ENCODE data around the gene PRR36.
"Not testable (repeated sequence)": the region's sequence is repeated elsewhere in the genome, so short reads cannot be mapped to it uniquely, and the experiment has no call there.

Gene PRR36

DNA sequence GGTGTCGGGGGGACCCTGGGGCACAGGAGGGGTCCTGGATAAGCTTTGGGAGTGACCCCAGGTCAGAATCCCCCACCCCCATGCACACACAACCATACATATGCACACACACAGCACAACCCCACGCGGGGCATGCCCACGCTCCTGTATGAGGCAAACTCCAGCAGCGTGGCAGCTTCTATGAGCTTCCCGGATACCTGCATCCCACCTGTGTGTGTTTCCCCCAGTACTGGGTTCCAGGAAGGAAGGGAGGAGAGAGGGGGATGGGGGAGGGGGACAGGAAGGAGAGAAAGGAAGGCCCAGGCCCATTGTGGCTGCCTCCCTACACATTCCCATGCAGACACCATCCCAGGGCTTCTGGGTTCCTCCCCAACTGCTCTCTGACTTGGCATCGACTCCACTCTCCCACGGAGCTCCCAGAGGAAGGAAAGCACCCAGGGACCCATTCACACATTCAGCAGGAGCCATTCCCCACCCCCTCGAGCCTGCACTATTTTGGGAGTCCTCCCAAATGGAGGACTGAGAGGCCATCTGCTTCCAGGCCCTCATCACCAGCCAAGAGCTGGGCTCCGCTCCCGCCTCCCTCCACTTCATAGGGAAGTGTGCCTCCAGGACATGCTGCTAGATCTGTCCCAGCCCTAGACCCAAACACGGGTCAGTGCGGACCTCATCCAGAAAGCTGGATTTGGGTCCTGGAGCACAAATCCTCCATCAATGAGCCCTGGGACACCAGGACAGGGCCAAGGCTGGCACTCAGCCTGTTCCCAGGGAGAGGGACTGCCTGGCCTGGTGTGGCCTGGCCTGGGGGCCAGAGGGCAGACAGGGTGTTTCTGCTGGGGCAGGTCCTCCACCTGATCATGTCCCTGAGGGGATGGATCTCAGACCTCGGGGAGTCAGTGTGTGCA lies 13.2 kb downstream of the PRR36 start:
- peaks cover 0 to 51% (median 12%) of the 10 kb centered on the region in 3 experiments for H3K27me3 ChIP-seq (ENCODE audit: control insufficient read depth in 3 of 3, insufficient read depth in 3 of 3, low read depth in 1 of 3, low read length in 3 of 3)
- H3K23ac ChIP-seq (ENCODE audit: low read depth, low read length, poor library complexity) = peak overlapping the region; percentile 55

DNA sequence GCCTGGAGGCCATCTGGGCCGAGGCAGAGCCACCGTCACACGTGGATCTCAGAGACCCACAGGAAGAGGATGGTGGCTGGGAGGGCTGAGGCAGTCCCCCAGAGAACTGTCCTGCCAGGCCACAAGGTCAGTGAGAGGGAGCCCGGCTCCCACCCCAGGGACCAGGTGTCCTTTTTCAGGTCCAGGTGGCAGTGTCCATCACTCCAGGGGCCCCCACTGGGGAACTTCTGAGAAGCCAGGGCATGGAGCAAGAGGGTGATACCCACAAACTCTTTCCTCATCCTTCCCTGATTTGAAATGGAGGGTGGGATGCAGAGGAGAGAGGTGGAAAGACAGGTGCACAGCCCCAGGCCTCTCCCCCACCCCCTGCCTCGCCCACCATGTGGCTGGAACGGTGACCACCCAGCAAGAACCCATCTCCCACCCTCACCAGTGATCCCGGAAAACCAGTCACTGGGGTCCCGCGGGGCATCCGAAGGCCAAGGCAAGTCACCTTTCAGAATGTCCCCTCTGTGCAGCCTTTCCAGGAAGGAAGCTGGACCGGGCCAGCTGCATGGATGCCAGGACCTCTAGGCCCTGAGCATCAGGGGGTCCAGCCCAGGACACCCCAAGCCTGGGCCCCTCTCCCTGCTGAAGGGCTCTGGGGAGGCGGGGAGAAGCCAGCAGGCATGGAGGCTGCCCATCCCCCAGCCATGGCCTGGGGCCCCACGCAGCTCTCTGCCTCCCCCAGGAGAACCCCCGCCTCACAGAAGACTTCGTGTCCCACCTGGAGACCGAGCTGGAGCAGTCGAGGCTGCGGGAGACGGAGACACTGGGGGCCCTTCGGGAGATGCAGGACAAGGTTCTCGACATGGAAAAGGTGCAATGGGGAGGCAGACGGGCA lies 14.1 kb downstream of the PRR36 start:
- no peak overlapping the region for H4K8ac ChIP-seq (ENCODE audit: low read depth, low read length)
- H3K9ac ChIP-seq (ENCODE audit: low read depth, low read length, poor library complexity) = no peak overlapping the region
- no peak overlapping the region for H2BK5ac ChIP-seq (ENCODE audit: low read length)
- peak overlapping the region; percentile 46 for H3K18ac ChIP-seq (ENCODE audit: low read length)
- H2BK120ac ChIP-seq (ENCODE audit: low read depth, low read length) = no peak overlapping the region
- H3K27ac ChIP-seq (replicated peaks; ENCODE audit: low read length) = no peak overlapping the region
- H3K36me3 ChIP-seq (replicated peaks in 1 of 2; ENCODE audit: control insufficient read depth in 2 of 2, insufficient read depth in 2 of 2, low read length in 2 of 2) = no peaks in the 10 kb centered on the region
- no peak overlapping the region for H3K4me3 ChIP-seq (ENCODE audit: low read length in 2 of 2)
- H3K4me1 ChIP-seq (ENCODE audit: control insufficient read depth in 2 of 2, insufficient read depth in 1 of 2, low read depth in 1 of 2, low read length in 2 of 2) = peaks cover 2 to 20% of the 10 kb centered on the region in 2 donors
- no peak for DNase-seq (ENCODE audit: low spot score)
- peaks cover 2% of the 10 kb centered on the region for H3K79me1 ChIP-seq (ENCODE audit: low read depth, low read length)
- no peak overlapping the region for H3K4ac ChIP-seq (ENCODE audit: low read length)
- H3K4me2 ChIP-seq (ENCODE audit: insufficient read depth, low read length, poor library complexity, severe bottlenecking) = no peak overlapping the region
- WGBS, 2 donors (ENCODE audit: extremely low coverage in 2 of 2, insufficient read length in 2 of 2, insufficient replicate concordance in 1 of 2) = no CpG with 5 or more reads among the region's 22 CpGs
- peak overlapping the region; percentile 37 for H2BK15ac ChIP-seq (ENCODE audit: low read length)
- no peak overlapping the region for H4K91ac ChIP-seq (ENCODE audit: low read depth, low read length, poor library complexity)
- peaks cover 0 to 47% (median 12%) of the 10 kb centered on the region in 3 experiments for H3K27me3 ChIP-seq (ENCODE audit: control insufficient read depth in 3 of 3, insufficient read depth in 3 of 3, low read depth in 1 of 3, low read length in 3 of 3)
- H3K23ac ChIP-seq (ENCODE audit: low read depth, low read length, poor library complexity) = peak overlapping the region; percentile 55
- no peak overlapping the region for H2AFZ ChIP-seq (ENCODE audit: low read length)
- no peaks in the 10 kb centered on the region for H3K9me3 ChIP-seq (replicated peaks in 1 of 2; ENCODE audit: control insufficient read depth in 2 of 2, insufficient read depth in 1 of 2, low read depth in 1 of 2, low read length in 2 of 2)
- H3K14ac ChIP-seq (ENCODE audit: low read length) = no peak overlapping the region
- peak overlapping the region; percentile 94 for H2AK5ac ChIP-seq (ENCODE audit: low read depth, low read length)
- H2BK12ac ChIP-seq (ENCODE audit: low read length) = no peak overlapping the region

More for the DNA sequence above, 13.2 kb downstream of the PRR36 start:
- H3K36me3 ChIP-seq (replicated peaks in 1 of 2; ENCODE audit: control insufficient read depth in 2 of 2, insufficient read depth in 2 of 2, low read length in 2 of 2) = no peaks in the 10 kb centered on the region
- H2AFZ ChIP-seq (ENCODE audit: low read length) = no peak overlapping the region
- H3K4me2 ChIP-seq (ENCODE audit: insufficient read depth, low read length, poor library complexity, severe bottlenecking) = no peak overlapping the region
- no peak overlapping the region for H3K27ac ChIP-seq (replicated peaks; ENCODE audit: low read length)
- H2BK12ac ChIP-seq (ENCODE audit: low read length) = peak overlapping the region; percentile 24
- peaks cover 2% of the 10 kb centered on the region for H3K79me1 ChIP-seq (ENCODE audit: low read depth, low read length)
- no peak overlapping the region for H2BK120ac ChIP-seq (ENCODE audit: low read depth, low read length)
- peak overlapping the region in 1 of 2 donors; percentile 46 for H3K4me3 ChIP-seq (ENCODE audit: low read length in 2 of 2)
- no peak overlapping the region for H3K9ac ChIP-seq (ENCODE audit: low read depth, low read length, poor library complexity)
- H3K4ac ChIP-seq (ENCODE audit: low read length) = no peak overlapping the region
- no peak overlapping the region for H4K91ac ChIP-seq (ENCODE audit: low read depth, low read length, poor library complexity)
- WGBS, 2 donors (ENCODE audit: extremely low coverage in 2 of 2, insufficient read length in 2 of 2, insufficient replicate concordance in 1 of 2) = no CpG with 5 or more reads among the region's 14 CpGs
- no peaks in the 10 kb centered on the region for H3K9me3 ChIP-seq (replicated peaks in 1 of 2; ENCODE audit: control insufficient read depth in 2 of 2, insufficient read depth in 1 of 2, low read depth in 1 of 2, low read length in 2 of 2)
- peak overlapping the region; percentile 96 for H3K18ac ChIP-seq (ENCODE audit: low read length)
- H2BK5ac ChIP-seq (ENCODE audit: low read length) = no peak overlapping the region
- H2AK5ac ChIP-seq (ENCODE audit: low read depth, low read length) = peak overlapping the region; percentile 94
- H3K4me1 ChIP-seq (ENCODE audit: control insufficient read depth in 2 of 2, insufficient read depth in 1 of 2, low read depth in 1 of 2, low read length in 2 of 2) = peaks cover 2 to 20% of the 10 kb centered on the region in 2 donors
- peak overlapping the region; percentile 94 for H3K14ac ChIP-seq (ENCODE audit: low read length)
- peak overlapping the region; percentile 82 for H4K8ac ChIP-seq (ENCODE audit: low read depth, low read length)
- H2BK15ac ChIP-seq (ENCODE audit: low read length) = peak overlapping the region; percentile 87
- DNase-seq (ENCODE audit: low spot score) = no peak

DNA sequence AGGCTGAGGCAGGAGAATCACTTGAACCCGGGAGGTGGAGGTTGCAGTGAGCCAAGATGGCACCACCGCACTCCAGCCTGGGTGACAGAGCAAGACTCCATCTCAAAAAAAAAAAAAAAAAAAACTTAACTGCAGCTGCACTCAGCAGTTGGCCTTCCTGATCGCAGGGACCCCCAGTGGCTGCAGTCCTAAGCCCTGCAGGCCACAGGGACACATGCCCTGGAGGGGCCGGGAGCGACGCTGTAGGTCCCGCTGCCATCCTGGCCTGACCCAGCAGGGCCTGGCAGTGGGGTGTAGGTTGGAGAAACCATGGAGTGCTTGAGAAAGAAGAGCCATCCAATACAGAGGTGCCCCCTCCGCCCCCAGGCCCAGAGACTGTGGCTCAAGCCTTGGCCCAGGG lies 15.1 kb downstream of the PRR36 start:
- H3K4ac ChIP-seq (ENCODE audit: low read length); H2AK5ac ChIP-seq (ENCODE audit: low read depth, low read length); H3K36me3 ChIP-seq (replicated peaks in 1 of 2; ENCODE audit: control insufficient read depth in 2 of 2, insufficient read depth in 2 of 2, low read length in 2 of 2); H3K18ac ChIP-seq (ENCODE audit: low read length); H2BK120ac ChIP-seq (ENCODE audit: low read depth, low read length); H2BK12ac ChIP-seq (ENCODE audit: low read length); H3K79me1 ChIP-seq (ENCODE audit: low read depth, low read length); H2BK15ac ChIP-seq (ENCODE audit: low read length); H3K23ac ChIP-seq (ENCODE audit: low read depth, low read length, poor library complexity); DNase-seq (ENCODE audit: low spot score); H3K14ac ChIP-seq (ENCODE audit: low read length); H3K9me3 ChIP-seq (replicated peaks in 1 of 2; ENCODE audit: control insufficient read depth in 2 of 2, insufficient read depth in 1 of 2, low read depth in 1 of 2, low read length in 2 of 2); H2BK5ac ChIP-seq (ENCODE audit: low read length); H4K8ac ChIP-seq (ENCODE audit: low read depth, low read length); H2AFZ ChIP-seq (ENCODE audit: low read length); H3K9ac ChIP-seq (ENCODE audit: low read depth, low read length, poor library complexity); H3K27ac ChIP-seq (replicated peaks; ENCODE audit: low read length); H4K91ac ChIP-seq (ENCODE audit: low read depth, low read length, poor library complexity); H3K4me2 ChIP-seq (ENCODE audit: insufficient read depth, low read length, poor library complexity, severe bottlenecking): not testable (repeated sequence)
- peaks cover 0 to 44% (median 12%) of the 10 kb centered on the region in 3 experiments for H3K27me3 ChIP-seq (ENCODE audit: control insufficient read depth in 3 of 3, insufficient read depth in 3 of 3, low read depth in 1 of 3, low read length in 3 of 3)
- H3K4me3 ChIP-seq (ENCODE audit: low read length in 2 of 2) = peak overlapping the region in 1 of 2 donors; percentile 44
- peaks cover 2 to 20% of the 10 kb centered on the region in 2 donors for H3K4me1 ChIP-seq (ENCODE audit: control insufficient read depth in 2 of 2, insufficient read depth in 1 of 2, low read depth in 1 of 2, low read length in 2 of 2)
- WGBS, 2 donors (ENCODE audit: extremely low coverage in 2 of 2, insufficient read length in 2 of 2, insufficient replicate concordance in 1 of 2) = no CpG with 5 or more reads among the region's 8 CpGs
